ENCODE results near the gene VWA1. TPM values are rescaled to one million over a fixed set of nuclear protein-coding genes. Genes with fewer than 3 reads are reported as not detected.
"Not testable (repeated sequence)": the region's sequence is repeated elsewhere in the genome, so short reads cannot be mapped to it uniquely, and the experiment has no call there.

The VWA1 gene
- total RNA-seq, 2 donors from 2014 or later, result not detected

DNA sequence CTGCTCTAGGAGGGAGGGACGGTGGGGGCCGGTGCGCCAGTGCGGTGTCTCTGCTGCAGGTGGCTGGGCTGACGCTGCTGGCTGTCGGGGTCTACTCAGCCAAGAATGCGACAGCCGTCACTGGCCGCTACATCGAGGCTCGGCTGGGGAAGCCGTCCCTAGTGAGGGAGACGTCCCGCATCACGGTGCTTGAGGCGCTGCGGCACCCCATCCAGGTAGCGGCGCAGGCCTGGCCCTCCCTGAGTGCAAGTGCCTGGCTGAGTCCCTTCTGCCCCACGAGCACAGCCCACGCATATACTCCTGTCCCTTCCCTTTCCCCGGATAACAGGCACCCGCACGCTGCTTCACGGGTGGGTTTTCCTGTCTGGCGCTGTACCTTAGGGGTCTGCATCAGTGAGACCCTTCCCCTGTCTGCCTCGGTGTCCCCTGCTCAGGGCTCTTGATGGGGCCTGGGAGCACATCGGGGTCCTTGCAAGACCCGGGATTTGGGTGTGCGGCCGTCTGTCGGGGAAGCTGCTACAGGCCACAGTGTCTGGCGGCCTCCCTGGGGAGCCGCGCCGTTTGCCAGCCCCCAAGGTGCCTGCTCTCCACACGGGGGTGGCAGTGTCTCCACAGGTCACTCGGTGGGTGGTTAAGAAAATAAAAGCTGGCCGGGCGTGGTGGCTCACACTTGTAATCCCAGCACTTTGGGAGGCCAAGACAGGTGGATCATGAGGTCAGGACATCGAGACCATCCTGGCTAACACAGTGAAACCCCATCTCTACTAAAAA is 19.0 kb downstream of the VWA1 start:
- not testable (repeated sequence) for H3K9me3 ChIP-seq (ENCODE audit: control insufficient read depth, low read length, poor library complexity, severe bottlenecking); H3K36me3 Mint-ChIP-seq (ENCODE audit: low read depth); ATAC-seq; H3K4me1 Mint-ChIP-seq; DNase-seq; H3K4me3 Mint-ChIP-seq; H3K27me3 Mint-ChIP-seq; H3K27ac Mint-ChIP-seq

DNA sequence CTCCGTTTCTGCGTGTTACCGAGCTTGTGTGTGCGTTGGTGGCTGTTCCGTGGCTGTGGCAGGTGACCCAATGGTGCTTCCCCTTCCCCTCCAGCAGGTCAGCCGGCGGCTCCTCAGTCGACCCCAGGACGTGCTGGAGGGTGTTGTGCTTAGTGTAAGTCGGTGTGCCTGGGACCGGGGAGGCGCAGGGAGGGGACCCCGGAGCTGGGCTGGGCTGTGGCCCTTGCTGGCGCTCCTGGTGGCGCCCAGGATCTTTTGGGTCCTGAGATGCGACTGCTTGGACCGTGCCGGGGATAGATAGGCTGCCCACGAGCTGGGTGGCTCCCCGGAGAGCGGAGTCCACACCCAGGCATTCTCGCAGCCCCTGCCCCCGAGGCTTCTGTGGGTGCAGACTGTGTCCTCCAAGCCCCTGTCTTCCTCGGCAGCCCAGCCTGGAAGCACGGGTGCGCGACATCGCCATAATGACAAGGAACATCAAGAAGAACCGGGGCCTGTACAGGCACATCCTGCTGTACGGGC is 19.9 kb downstream of the VWA1 start:
- Mint-ChIP-seq H3K36me3 (ENCODE audit: low read depth) (no peaks in the 10 kb centered on the region), H3K27me3 (no peaks in the 10 kb centered on the region), H3K4me1 (no peaks in the 10 kb centered on the region), H3K4me3 (no peak overlapping the region), H3K27ac (no peak overlapping the region)
- DNase-seq, result no peak
- no peak for ATAC-seq
- H3K9me3 ChIP-seq (ENCODE audit: control insufficient read depth, low read length, poor library complexity, severe bottlenecking), result no peaks in the 10 kb centered on the region

DNA sequence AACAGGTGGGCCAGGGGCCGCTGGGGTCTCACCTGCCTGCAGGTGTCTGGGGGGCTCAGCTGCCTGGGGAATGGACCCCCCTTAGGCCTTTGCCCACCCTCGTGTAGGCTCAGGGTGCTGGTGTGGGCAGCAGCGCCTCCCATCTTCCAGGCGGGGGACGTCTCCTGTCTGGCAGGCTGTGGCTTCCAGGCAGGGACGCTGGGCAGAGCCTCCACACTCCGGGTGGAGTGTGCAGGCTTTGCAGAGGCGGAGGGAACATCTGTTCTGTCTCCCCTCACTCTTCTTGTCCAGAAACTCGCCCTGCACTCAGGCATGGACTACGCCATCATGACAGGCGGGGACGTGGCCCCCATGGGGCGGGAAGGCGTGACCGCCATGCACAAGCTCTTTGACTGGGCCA is 20.4 kb downstream of the VWA1 start:
- not testable (repeated sequence) for H3K27ac Mint-ChIP-seq; H3K4me1 Mint-ChIP-seq; H3K4me3 Mint-ChIP-seq; DNase-seq; ATAC-seq; H3K9me3 ChIP-seq (ENCODE audit: control insufficient read depth, low read length, poor library complexity, severe bottlenecking); H3K36me3 Mint-ChIP-seq (ENCODE audit: low read depth); H3K27me3 Mint-ChIP-seq

DNA sequence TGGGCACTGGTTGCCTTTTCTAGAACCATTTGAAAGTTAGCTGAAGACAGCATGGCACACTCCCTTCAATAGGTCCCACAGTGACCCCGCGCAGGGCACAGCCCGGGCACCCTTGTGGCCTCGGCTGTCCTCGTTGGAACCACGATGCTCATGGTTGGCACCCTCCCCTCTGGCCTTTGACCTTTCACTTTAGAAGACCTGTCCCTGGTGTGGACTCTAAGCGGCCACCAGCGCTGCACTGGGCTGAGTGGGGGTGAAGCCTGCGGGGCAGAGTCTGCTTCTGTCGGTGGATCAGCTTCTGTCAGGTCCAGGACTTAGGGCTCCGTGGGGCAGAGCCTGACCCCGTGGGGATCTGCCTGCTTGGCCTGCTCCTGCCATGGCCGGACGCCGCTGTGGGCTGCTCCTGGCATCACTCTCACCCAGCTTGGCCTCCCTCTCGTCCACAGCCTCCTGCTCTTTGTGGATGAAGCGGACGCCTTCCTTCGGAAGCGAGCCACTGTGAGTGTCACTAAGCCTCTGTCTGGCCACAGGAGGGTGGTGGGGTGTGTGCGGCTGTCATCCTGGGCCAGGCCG is 21.3 kb downstream of the VWA1 start:
- H3K9me3 ChIP-seq (ENCODE audit: control insufficient read depth, low read length, poor library complexity, severe bottlenecking); H3K27ac Mint-ChIP-seq; H3K4me3 Mint-ChIP-seq; DNase-seq; H3K4me1 Mint-ChIP-seq; ATAC-seq; H3K36me3 Mint-ChIP-seq (ENCODE audit: low read depth); H3K27me3 Mint-ChIP-seq: not testable (repeated sequence)

DNA sequence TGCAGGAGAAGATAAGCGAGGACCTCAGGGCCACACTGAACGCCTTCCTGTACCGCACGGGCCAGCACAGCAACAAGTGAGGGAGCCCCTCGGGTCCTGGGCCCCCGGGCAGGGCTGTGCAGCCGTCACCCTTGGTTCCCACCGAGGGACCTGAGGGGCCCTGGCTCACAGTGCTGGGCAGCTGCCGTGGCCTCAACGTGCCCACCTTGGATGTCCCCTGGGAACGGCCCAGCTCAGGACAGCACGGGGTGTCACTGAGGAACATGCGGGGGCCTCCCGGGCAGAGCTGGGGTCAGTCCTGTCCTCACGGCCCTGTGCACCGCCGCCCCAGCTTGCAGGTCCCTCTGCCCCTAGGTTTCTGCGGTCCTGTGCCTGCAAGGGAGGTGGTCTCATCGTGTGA is 23.7 kb downstream of the VWA1 start:
- DNase-seq; H3K27me3 Mint-ChIP-seq; H3K4me3 Mint-ChIP-seq; ATAC-seq; H3K4me1 Mint-ChIP-seq; H3K36me3 Mint-ChIP-seq (ENCODE audit: low read depth); H3K27ac Mint-ChIP-seq; H3K9me3 ChIP-seq (ENCODE audit: control insufficient read depth, low read length, poor library complexity, severe bottlenecking): not testable (repeated sequence)

DNA sequence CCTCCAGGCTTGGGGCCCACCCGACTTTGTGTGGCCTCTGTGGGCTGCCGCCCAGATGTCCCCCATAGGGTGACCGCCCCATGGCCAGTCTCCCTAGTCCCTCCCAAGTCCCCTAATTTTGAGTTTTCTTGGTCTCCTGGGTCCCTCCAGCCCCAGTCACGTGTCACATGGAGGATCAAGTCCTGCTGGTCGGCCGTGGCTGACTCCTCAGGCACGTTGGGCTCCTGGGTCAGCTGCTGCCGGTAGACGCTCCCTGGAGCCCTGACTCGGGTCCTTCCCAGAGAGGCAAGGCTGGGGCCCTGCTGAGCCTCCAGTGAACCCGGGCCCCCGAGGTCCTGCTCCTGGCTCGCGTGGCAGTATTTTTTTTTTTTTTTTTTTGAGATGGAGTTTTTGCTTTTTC is 24.2 kb downstream of the VWA1 start:
- not testable (repeated sequence) for ATAC-seq, H3K4me3 Mint-ChIP-seq

DNA sequence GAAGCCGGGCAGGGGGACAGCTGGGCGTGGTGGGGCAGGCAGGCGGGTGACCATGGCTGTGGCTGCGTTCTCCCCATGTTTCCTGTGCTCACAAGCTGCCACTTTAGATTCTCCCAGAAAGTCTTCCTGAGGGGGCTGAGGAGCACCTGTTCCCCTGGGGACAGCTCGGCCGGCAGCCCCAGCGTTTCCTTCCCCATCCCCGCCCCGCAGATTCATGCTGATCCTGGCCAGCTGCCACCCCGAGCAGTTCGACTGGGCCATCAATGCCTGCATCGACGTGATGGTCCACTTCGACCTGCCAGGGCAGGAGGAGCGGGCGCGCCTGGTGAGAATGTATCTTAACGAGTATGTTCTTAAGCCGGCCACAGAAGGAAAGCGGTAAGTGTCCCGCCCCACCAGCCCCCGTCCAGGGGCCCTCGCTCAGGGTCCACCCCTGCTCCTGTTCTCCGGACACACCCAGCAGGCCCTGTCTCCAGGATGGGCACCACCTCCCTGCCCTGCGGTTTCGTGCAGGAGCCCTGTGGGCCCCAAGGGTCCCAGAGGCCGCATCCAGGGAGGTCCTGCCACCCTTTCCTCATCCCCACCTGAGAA is 25.1 kb downstream of the VWA1 start:
- no peak for ATAC-seq

More for the DNA sequence above, 24.2 kb downstream of the VWA1 start:
- H3K27ac Mint-ChIP-seq; H3K9me3 ChIP-seq (ENCODE audit: control insufficient read depth, low read length, poor library complexity, severe bottlenecking); H3K4me1 Mint-ChIP-seq; H3K36me3 Mint-ChIP-seq (ENCODE audit: low read depth); DNase-seq; H3K27me3 Mint-ChIP-seq: not testable (repeated sequence)

DNA sequence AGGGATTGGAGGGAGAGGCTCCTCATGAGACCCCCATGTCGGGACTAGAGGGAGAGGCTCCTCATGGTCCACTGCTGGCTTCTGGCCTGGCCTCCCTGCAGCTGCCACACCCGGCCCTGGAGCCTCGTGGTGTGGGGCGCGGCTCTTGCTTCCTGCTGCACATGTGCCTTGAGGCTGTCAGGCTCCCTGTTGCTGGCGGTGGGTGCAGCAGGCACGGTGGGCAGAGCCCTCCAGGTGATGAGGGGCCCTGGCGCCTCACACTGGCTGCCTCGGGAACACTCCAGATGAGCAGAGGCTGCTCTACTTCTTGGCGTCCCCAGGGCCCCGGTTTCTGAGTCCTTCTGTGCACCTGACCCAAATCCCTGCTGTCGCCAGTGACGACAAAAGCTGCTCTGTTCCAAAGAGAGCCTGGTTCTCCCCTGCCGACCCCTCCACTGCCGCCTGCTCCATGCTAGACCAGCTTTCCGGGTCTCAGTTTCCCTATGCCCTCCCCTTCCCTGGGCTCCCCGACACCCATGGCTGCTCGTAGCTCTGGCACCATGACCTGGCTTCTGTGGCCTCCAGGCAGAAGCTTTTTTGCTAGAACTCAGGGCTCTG is 26.3 kb downstream of the VWA1 start:
- Mint-ChIP-seq H3K27me3 (peaks cover 4% of the 10 kb centered on the region), H3K27ac (no peak overlapping the region), H3K4me1 (no peaks in the 10 kb centered on the region), H3K36me3 (ENCODE audit: low read depth) (no peaks in the 10 kb centered on the region), H3K4me3 (peak overlapping the region; percentile 74)
- H3K9me3 ChIP-seq (ENCODE audit: control insufficient read depth, low read length, poor library complexity, severe bottlenecking), result no peaks in the 10 kb centered on the region
- ATAC-seq (no peak), DNase-seq (no peak)

More for the DNA sequence above, 25.1 kb downstream of the VWA1 start:
- no peak overlapping the region for H3K4me3 Mint-ChIP-seq
- H3K36me3 Mint-ChIP-seq (ENCODE audit: low read depth), result no peaks in the 10 kb centered on the region
- H3K4me1 Mint-ChIP-seq, result no peaks in the 10 kb centered on the region
- peaks cover 4% of the 10 kb centered on the region for H3K27me3 Mint-ChIP-seq
- no peak for DNase-seq
- H3K9me3 ChIP-seq (ENCODE audit: control insufficient read depth, low read length, poor library complexity, severe bottlenecking), result no peaks in the 10 kb centered on the region
- H3K27ac Mint-ChIP-seq, result no peak overlapping the region

DNA sequence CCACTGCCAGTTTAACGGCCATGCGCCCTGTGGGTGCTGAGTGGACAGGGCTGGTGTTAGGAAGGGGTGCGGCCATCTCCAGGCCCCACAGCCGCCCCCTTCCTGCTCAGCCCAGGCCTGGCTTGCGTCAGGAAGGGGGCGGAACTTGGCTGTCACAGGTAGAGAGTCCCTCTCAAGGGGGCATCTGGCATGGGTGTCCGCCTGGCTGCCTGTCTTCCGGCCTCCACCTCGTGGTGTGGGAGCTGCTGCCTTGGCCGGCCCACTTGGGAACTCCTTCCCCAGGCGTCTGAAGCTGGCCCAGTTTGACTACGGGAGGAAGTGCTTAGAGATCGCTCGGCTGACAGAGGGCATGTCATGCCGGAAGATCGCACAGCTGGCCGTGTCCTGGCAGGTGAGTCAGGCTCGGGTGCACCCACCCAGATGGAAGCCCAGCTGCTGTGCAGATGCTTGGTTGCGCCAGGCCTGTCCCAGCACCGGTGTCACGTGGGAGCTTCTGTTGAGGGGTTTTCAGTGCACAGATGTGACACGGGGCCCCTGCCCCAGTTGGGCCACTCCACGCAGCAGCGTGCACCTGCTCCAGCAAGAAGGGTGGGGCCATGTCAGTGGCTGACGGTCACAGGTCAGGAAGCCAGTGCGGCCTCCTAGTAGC is 27.0 kb downstream of the VWA1 start:
- H3K36me3 Mint-ChIP-seq (ENCODE audit: low read depth), result no peaks in the 10 kb centered on the region
- peak; percentile 76 for ATAC-seq

DNA sequence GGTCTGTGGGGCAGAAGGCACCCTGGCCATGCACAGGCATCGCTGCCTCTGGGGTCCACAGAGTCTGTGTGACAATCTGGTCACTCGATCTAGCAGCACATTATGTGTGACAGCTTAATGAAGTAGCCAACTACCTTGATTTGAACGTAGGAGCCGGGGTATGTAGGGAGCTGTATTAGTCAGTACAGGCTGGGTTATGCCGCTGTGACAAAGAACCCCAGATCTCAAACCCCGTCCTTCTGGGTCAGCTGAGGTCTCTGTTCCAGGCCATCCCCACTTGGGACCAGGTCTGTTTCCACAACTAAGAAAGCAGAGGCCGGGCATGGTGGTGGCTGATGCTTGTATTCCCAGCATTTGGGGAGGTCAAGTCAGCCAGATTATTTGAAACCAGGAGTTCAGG is 27.8 kb downstream of the VWA1 start:
- H3K4me1 Mint-ChIP-seq, result no peaks in the 10 kb centered on the region
- peaks cover 4% of the 10 kb centered on the region for H3K27me3 Mint-ChIP-seq
- ATAC-seq (no peak), DNase-seq (no peak)
- H3K4me3 Mint-ChIP-seq, result no peak overlapping the region
- H3K27ac Mint-ChIP-seq, result no peak overlapping the region
- H3K9me3 ChIP-seq (ENCODE audit: control insufficient read depth, low read length, poor library complexity, severe bottlenecking), result no peaks in the 10 kb centered on the region
- no peaks in the 10 kb centered on the region for H3K36me3 Mint-ChIP-seq (ENCODE audit: low read depth)

More for the DNA sequence above, 27.0 kb downstream of the VWA1 start:
- Mint-ChIP-seq H3K4me1 (no peaks in the 10 kb centered on the region), H3K27me3 (peaks cover 4% of the 10 kb centered on the region), H3K27ac (no peak overlapping the region), H3K4me3 (peak overlapping the region; percentile 74)
- no peak for DNase-seq
- H3K9me3 ChIP-seq (ENCODE audit: control insufficient read depth, low read length, poor library complexity, severe bottlenecking), result no peaks in the 10 kb centered on the region

DNA sequence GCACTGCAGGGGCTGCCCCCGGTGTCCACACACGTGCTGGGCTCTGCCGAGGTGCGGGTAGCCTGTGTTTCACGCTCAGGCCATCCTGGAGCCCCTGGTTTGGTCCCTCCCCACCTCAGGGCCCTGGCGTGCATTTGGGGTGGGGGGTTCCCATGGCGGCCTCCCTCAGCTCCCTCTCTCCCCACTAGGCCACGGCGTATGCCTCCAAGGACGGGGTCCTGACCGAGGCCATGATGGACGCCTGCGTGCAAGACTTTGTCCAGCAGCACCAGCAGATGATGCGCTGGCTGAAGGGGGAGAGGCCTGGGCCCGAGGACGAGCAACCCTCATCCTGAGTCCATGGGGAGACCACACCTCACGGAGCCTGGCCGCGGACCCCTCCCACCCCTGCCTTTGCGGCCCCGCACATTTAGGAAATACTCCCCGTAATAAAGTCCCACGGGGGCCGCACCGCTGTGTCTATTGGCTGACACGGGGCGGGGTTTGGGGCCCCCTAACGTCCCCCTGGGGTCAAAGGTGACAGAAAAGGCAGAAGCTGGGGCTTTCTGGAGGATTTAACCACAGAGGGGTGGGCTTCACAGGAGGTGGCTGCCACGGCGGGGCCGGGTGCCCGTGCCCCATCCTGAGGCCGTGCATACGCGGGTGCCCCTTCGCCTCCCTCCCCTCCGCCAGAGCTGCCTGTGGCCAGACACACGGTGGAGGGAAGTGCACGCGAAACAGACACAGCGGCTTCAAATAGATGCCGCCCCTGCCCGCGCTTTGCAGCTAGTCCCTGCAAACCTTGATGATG is 32.9 kb downstream of the VWA1 start:
- not testable (repeated sequence) for ATAC-seq; H3K4me3 Mint-ChIP-seq; H3K9me3 ChIP-seq (ENCODE audit: control insufficient read depth, low read length, poor library complexity, severe bottlenecking); H3K36me3 Mint-ChIP-seq (ENCODE audit: low read depth); H3K27ac Mint-ChIP-seq; H3K27me3 Mint-ChIP-seq; DNase-seq
- H3K4me1 Mint-ChIP-seq, result peaks cover 10% of the 10 kb centered on the region

DNA sequence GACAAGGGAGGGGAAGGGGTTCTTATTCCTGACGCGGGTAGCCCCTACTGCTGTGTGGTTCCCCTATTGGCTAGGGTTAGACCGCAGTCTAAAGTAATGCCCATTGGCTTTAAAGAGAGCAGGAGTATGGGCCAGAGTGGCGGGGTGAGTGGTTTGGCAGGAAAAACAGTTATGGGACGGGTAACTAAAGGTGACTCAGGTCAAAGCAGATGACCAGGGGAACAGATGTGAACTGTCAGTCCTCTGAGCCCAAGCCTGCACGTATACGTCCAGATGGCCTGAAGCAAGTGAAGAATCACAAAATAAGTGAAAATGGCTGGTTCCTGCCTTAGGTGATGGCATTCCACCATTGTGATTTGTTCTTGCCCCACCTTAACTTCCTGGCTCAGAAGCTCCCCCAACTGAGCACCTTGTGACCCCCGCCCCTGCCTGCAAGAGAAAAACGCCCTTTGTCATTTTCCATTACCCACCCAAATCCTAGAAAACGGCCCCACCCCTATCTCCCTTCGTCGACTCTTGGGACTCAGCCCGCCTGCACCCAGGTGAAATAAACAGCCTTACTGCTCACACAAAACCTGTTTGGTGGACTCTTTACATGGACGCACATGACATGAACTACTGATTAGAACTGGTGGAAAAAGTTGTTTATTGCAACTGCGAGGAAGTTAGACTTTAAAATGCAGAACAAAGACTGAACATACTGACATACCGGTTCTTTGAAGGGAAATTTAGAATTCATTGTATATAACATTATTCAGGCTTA is 35.3 kb downstream of the VWA1 start:
- Mint-ChIP-seq H3K36me3 (ENCODE audit: low read depth) (no peaks in the 10 kb centered on the region), H3K27ac (peak overlapping the region; percentile 82), H3K27me3 (no peaks in the 10 kb centered on the region), H3K4me3 (peak overlapping the region; percentile 91), H3K4me1 (peaks cover 13% of the 10 kb centered on the region)
- ATAC-seq (peak; percentile 24), DNase-seq (no peak)
- no peaks in the 10 kb centered on the region for H3K9me3 ChIP-seq (ENCODE audit: control insufficient read depth, low read length, poor library complexity, severe bottlenecking)
